ENCODE results near the gene BUD23. TPM values are rescaled to one million over a fixed set of nuclear protein-coding genes. Genes with fewer than 3 reads are reported as not detected.

The BUD23 gene
- total and polyA plus RNA-seq, 4 donors = 19.1 to 52.6 (median 37.8) TPM

GRCh38 chr7:73727952-73728351 lies 44.6 kb downstream of the BUD23 start:
- WGBS = 77% methylated on average over 3 of the region's 3 CpGs

More at GRCh38 chr7:73727952-73728351, 44.6 kb downstream of the BUD23 start:
- Histone ChIP-seq H3K27ac (ENCODE audit: low read depth in 1 of 2, low read length in 2 of 2) (no peak overlapping the region), H3K27me3 (ENCODE audit: control insufficient read depth in 4 of 4, insufficient read depth in 4 of 4, low read length in 3 of 4) (no peaks in the 10 kb centered on the region), H3K9ac (ENCODE audit: low read depth in 1 of 2, low read length in 2 of 2) (no peak overlapping the region), H3K36me3 (ENCODE audit: control insufficient read depth in 4 of 4, insufficient read depth in 3 of 4, low read depth in 1 of 4, low read length in 3 of 4) (no peaks in the 10 kb centered on the region), H3K4me3 (ENCODE audit: low read depth in 1 of 3, low read length in 3 of 3) (no peak overlapping the region), H3K9me3 (ENCODE audit: control insufficient read depth in 4 of 4, low read length in 3 of 4) (no peaks in the 10 kb centered on the region), H3K4me1 (ENCODE audit: control insufficient read depth in 4 of 4, insufficient read depth in 4 of 4, low read length in 3 of 4) (peaks cover 0 to 2% (median 0%) of the 10 kb centered on the region in 4 donors)
- TF ChIP-seq RAD21 (IDR thresholded peaks at IDR 0.05) (no peak), FOXA2 (IDR thresholded peaks at IDR 0.05) (no peak), CTCF (IDR thresholded peaks at IDR 0.05; ENCODE audit: low read depth, low read length, missing input control) (no peak), TAF1 (conservative IDR thresholded peaks at IDR 0.05) (no peak), MAX (IDR thresholded peaks at IDR 0.05) (no peak), REST (IDR thresholded peaks at IDR 0.05) (no peak), ZBTB33 (IDR thresholded peaks at IDR 0.05) (no peak), JUND (IDR thresholded peaks at IDR 0.05) (no peak), FOXA1 (IDR thresholded peaks at IDR 0.05) (no peak), HNF4A (conservative IDR thresholded peaks at IDR 0.05) (no peak), EGR1 (IDR thresholded peaks at IDR 0.05; ENCODE audit: low read depth in 2 of 2) (no peak), HNF4G (IDR thresholded peaks at IDR 0.05) (no peak)
- DNase-seq (ENCODE audit: low spot score) = no peak
